Myocyte (in vitro differentiated cells): ENCODE data around the gene LRCH1. TPM values are rescaled to one million over a fixed set of nuclear protein-coding genes. Genes with fewer than 3 reads are reported as not detected.
A peak's percentile ranks its signal among the peaks of the same experiment; 100 is the strongest.

Source experiments
- DNase-seq: peaks from one replicate; pipeline ENCODE4 v3.0.0-alpha.2; 2012; ENCODE audit warnings: low read depth
- total RNA-seq: library from RNA; depleted of rRNA; stranded (reverse); fragments of >200 nt; gene quantifications from 2 replicates; pipeline ENCODE4 v1.2.3, GENCODE V29; 2014

LRCH1 gene
- total RNA-seq, 1 donor from 2014 or later: 11.8 TPM

- no peak for DNase-seq
Observed at GRCh38 chr13:46636451-46636850, 83.5 kb downstream of the LRCH1 start.

- no peak for DNase-seq
Observed at GRCh38 chr13:46637213-46637612, 84.2 kb downstream of the LRCH1 start.

- DNase-seq: no peak
Observed at GRCh38 chr13:46638262-46638661, 85.3 kb downstream of the LRCH1 start.

- DNase-seq: peak; percentile 79
Observed at GRCh38 chr13:46639033-46639981, 86.3 kb downstream of the LRCH1 start.

- peak; percentile 47 for DNase-seq
Observed at GRCh38 chr13:46640843-46641242, 87.9 kb downstream of the LRCH1 start.

- peak; percentile 70 for DNase-seq
Observed at GRCh38 chr13:46641274-46642081, 88.5 kb downstream of the LRCH1 start.

- no peak for DNase-seq
Observed at GRCh38 chr13:46642254-46642653, 89.3 kb downstream of the LRCH1 start.

GRCh38 chr13:46643165-46643777 lies 90.3 kb downstream of the LRCH1 start:
- no peak for DNase-seq

GRCh38 chr13:46644816-46645215 lies 91.8 kb downstream of the LRCH1 start:
- DNase-seq: no peak

GRCh38 chr13:46647512-46648065 lies 94.6 kb downstream of the LRCH1 start:
- DNase-seq: no peak

GRCh38 chr13:46648166-46648607 lies 95.2 kb downstream of the LRCH1 start:
- no peak for DNase-seq

- no peak for DNase-seq
Observed at GRCh38 chr13:46649816-46650215, 96.8 kb downstream of the LRCH1 start.

- DNase-seq: no peak
Observed at GRCh38 chr13:46654951-46655350, 102.0 kb downstream of the LRCH1 start.

- no peak for DNase-seq
Observed at GRCh38 chr13:46655377-46656180, 102.6 kb downstream of the LRCH1 start.

GRCh38 chr13:46656786-46657185 lies 103.8 kb downstream of the LRCH1 start:
- no peak for DNase-seq

GRCh38 chr13:46659413-46660065 lies 106.6 kb downstream of the LRCH1 start:
- DNase-seq: no peak

- DNase-seq: no peak
Observed at GRCh38 chr13:46660416-46660815, 107.4 kb downstream of the LRCH1 start.

GRCh38 chr13:46660857-46661256 lies 107.9 kb downstream of the LRCH1 start:
- DNase-seq: no peak

GRCh38 chr13:46662690-46663089 lies 109.7 kb downstream of the LRCH1 start:
- DNase-seq: no peak
